SK-N-SH treated with all-trans-retinoic acid at 6 μM for 48 hours (cell line): Measurements from ENCODE around the gene SH2D6.

Experiments used
- ATAC-seq: fragments of 200-7000 bp; cut with Tn5 transposase; 3 replicates; pipeline ENCODE4 v1.9.1; 2020; ENCODE audit warnings: mild to moderate bottlenecking, moderate library complexity
- ARNTL ChIP-seq: fragments of 450-650 bp; formaldehyde crosslinking; IDR thresholded peaks from 2 replicates; pipeline ENCODE4 v1.5.0; 2020; ENCODE audit warnings: low read depth, mild to moderate bottlenecking, moderate library complexity, borderline replicate concordance
- CREB5 ChIP-seq: fragments of 250-450 bp; sonication (Bioruptor Pico); IDR thresholded peaks from 2 replicates; pipeline ENCODE4 v1.5.1; 2020; ENCODE audit warnings: low read depth, mild to moderate bottlenecking, moderate library complexity
- CSDC2 ChIP-seq: fragments of 250-450 bp; sonication (Bioruptor Pico); IDR thresholded peaks from 2 replicates; pipeline ENCODE4 v1.5.0; 2020; ENCODE audit warnings: mild to moderate bottlenecking, moderate library complexity
- GLIS3 ChIP-seq: fragments of 250-450 bp; sonication (Bioruptor Pico); IDR thresholded peaks from 2 replicates; pipeline ENCODE4 v1.5.0; 2020; ENCODE audit warnings: mild to moderate bottlenecking, moderate library complexity
- ISL1 ChIP-seq: fragments of 250-450 bp; sonication (Bioruptor Pico); IDR thresholded peaks from 2 replicates; pipeline ENCODE4 v2.1.2; 2022; ENCODE audit warnings: mild to moderate bottlenecking, moderate library complexity
- PATZ1 ChIP-seq: fragments of 250-450 bp; sonication (Bioruptor Pico); IDR thresholded peaks from 2 replicates; pipeline ENCODE4 v1.8.0; 2020; ENCODE audit warnings: mild to moderate bottlenecking, moderate library complexity, borderline replicate concordance
- POU6F1 ChIP-seq: fragments of 250-450 bp; sonication (Bioruptor Pico); IDR thresholded peaks from 2 replicates; pipeline ENCODE4 v1.8.0; 2021; ENCODE audit warnings: low read depth, mild to moderate bottlenecking, moderate library complexity, borderline replicate concordance
- PPARA ChIP-seq: fragments of 250-450 bp; sonication (Bioruptor Pico); IDR thresholded peaks from 2 replicates; pipeline ENCODE4 v1.5.0; 2020; ENCODE audit warnings: mild to moderate bottlenecking, borderline replicate concordance
- RARB ChIP-seq: fragments of 250-450 bp; sonication (Bioruptor Pico); IDR thresholded peaks from 2 replicates; pipeline ENCODE4 v1.8.0; 2021; ENCODE audit warnings: mild to moderate bottlenecking, moderate library complexity
- SNAI2 ChIP-seq: fragments of 250-450 bp; sonication (Bioruptor Pico); IDR thresholded peaks from 2 replicates; pipeline ENCODE4 v1.5.0; 2020; ENCODE audit warnings: mild to moderate bottlenecking, moderate library complexity
- TCF4 ChIP-seq: fragments of 250-450 bp; sonication (Bioruptor Pico); IDR thresholded peaks from 2 replicates; pipeline ENCODE4 v1.8.0; 2021; ENCODE audit warnings: mild to moderate bottlenecking, moderate library complexity, borderline replicate concordance
- TOX ChIP-seq: fragments of 250-450 bp; sonication (Bioruptor Pico); IDR thresholded peaks from 2 replicates; pipeline ENCODE4 v1.8.0; 2021; ENCODE audit warnings: mild to moderate bottlenecking, moderate library complexity, borderline replicate concordance
- ZC3H10 ChIP-seq: fragments of 250-450 bp; sonication (Bioruptor Pico); IDR thresholded peaks from 2 replicates; pipeline ENCODE4 v1.5.1; 2021; ENCODE audit warnings: mild to moderate bottlenecking, moderate library complexity
- ZFP3 ChIP-seq: fragments of 250-450 bp; sonication (Bioruptor Pico); IDR thresholded peaks from 2 replicates; pipeline ENCODE4 v1.5.0; 2020; ENCODE audit warnings: mild to moderate bottlenecking, moderate library complexity
- ZFP30 ChIP-seq: fragments of 450-650 bp; formaldehyde crosslinking; IDR thresholded peaks from 2 replicates; pipeline ENCODE4 v1.5.0; 2022; ENCODE audit warnings: mild to moderate bottlenecking, moderate library complexity
- ZNF565 ChIP-seq: fragments of 450-650 bp; formaldehyde crosslinking; conservative IDR thresholded peaks from 2 replicates; pipeline ENCODE4 v1.5.0; 2020; ENCODE audit warnings: low read depth, mild to moderate bottlenecking, moderate library complexity
- ZNF70 ChIP-seq: fragments of 450-650 bp; formaldehyde crosslinking; IDR thresholded peaks from 2 replicates; pipeline ENCODE4 v1.5.0; 2020; ENCODE audit warnings: mild to moderate bottlenecking, moderate library complexity
- ZNF8 ChIP-seq: fragments of 450-650 bp; formaldehyde crosslinking; IDR thresholded peaks from 2 replicates; pipeline ENCODE4 v1.5.0; 2020; ENCODE audit warnings: mild to moderate bottlenecking, moderate library complexity

The SH2D6 gene

GRCh38 chr2:85457043-85457442 lies 38.5 kb downstream of the SH2D6 start:
- TF ChIP-seq PPARA (CRISPR knock-in tag) (no peak), ZNF565 (CRISPR knock-in tag) (no peak), PATZ1 (CRISPR knock-in tag) (no peak)
- no peak for ATAC-seq

- no peak for TF ChIP-seq ZFP30 (CRISPR knock-in tag)
- TF ChIP-seq ZNF8, result no peak
- TF ChIP-seq SNAI2 (CRISPR knock-in tag), result no peak
- TF ChIP-seq GLIS3, result no peak
- TF ChIP-seq PATZ1 (CRISPR knock-in tag), result no peak
- TF ChIP-seq ISL1 (CRISPR knock-in tag), result no peak
- TF ChIP-seq CREB5 (CRISPR knock-in tag), result no peak
- TF ChIP-seq, all 23 proteins: peak for 0
- ATAC-seq, result peak; percentile 35; the same call in 1 of the 3 replicates
These were observed 39.4 kb downstream of the SH2D6 start for GRCh38 chr2:85457877-85458316.

GRCh38 chr2:85458601-85459563 lies 40.4 kb downstream of the SH2D6 start:
- TF ChIP-seq ZFP3 (CRISPR knock-in tag) (no peak), PPARA (CRISPR knock-in tag) (no peak), TCF4 (CRISPR knock-in tag) (no peak), ZC3H10 (CRISPR knock-in tag) (no peak), POU6F1 (CRISPR knock-in tag) (no peak), ARNTL (CRISPR knock-in tag) (no peak), GLIS3 (no peak), RARB (CRISPR knock-in tag) (no peak), TOX (CRISPR knock-in tag) (no peak), ZNF565 (CRISPR knock-in tag) (no peak), CSDC2 (CRISPR knock-in tag) (no peak), PATZ1 (CRISPR knock-in tag) (no peak), SNAI2 (CRISPR knock-in tag) (no peak)
- TF ChIP-seq, all 23 proteins: peak for 0
- ATAC-seq, result 0 out of 3 replicates have a peak, but pooled peaks have one; percentile 15

- TF ChIP-seq RARB (CRISPR knock-in tag), result no peak
- no peak for TF ChIP-seq ZNF70
- TF ChIP-seq, all 23 proteins: peak for 0
- peak; percentile 37; the same call in 2 of the 3 replicates for ATAC-seq
These were observed 41.3 kb downstream of the SH2D6 start for GRCh38 chr2:85459771-85460170.
